H9 (cell line): ENCODE measurements around the gene GALNT12. TPM values are rescaled to one million over a fixed set of nuclear protein-coding genes. Genes with fewer than 3 reads are reported as not detected.

Experiments used
- DNase-seq: peaks from one replicate; pipeline ENCODE4 v3.0.0-alpha.2; 2017
- H2AFZ ChIP-seq: one replicate; pipeline ENCODE4 v1.6.1; 2013; ENCODE audit warnings: mild to moderate bottlenecking, low read length, control low read depth, moderate library complexity
- H2AK5ac ChIP-seq: 2 replicates; pipeline ENCODE4 v1.6.1; 2013; ENCODE audit warnings: low read length, control low read depth, mixed read lengths; ENCODE audit not compliant: insufficient read length
- H2BK120ac ChIP-seq: one replicate; pipeline ENCODE4 v1.6.1; 2013; ENCODE audit warnings: low read depth, mild to moderate bottlenecking, low read length, control low read depth, inconsistent platforms; ENCODE audit not compliant: poor library complexity, severe bottlenecking
- H2BK12ac ChIP-seq: 2 replicates; pipeline ENCODE4 v1.6.1; 2013; ENCODE audit warnings: low read length, control low read depth, mixed read lengths, low read depth; ENCODE audit not compliant: insufficient read length
- H2BK15ac ChIP-seq: 2 replicates; pipeline ENCODE4 v1.6.1; 2013; ENCODE audit warnings: low read depth, low read length, control low read depth
- H2BK20ac ChIP-seq: one replicate; pipeline ENCODE4 v1.6.1; 2013; ENCODE audit warnings: low read depth, mild to moderate bottlenecking, low read length, control low read depth, inconsistent platforms; ENCODE audit not compliant: poor library complexity, severe bottlenecking
- H2BK5ac ChIP-seq: 2 replicates; pipeline ENCODE4 v1.6.1; 2013; ENCODE audit warnings: low read length, control low read depth, mixed read lengths; ENCODE audit not compliant: insufficient read length
- H3K14ac ChIP-seq: 2 replicates; pipeline ENCODE4 v1.6.1; 2013; ENCODE audit warnings: low read length, control low read depth; ENCODE audit not compliant: insufficient read depth
- H3K18ac ChIP-seq: 2 replicates; pipeline ENCODE4 v1.6.1; 2013; ENCODE audit warnings: low read depth, mild to moderate bottlenecking, mixed read lengths, low read length, control low read depth; ENCODE audit not compliant: insufficient read length
- H3K23ac ChIP-seq: 2 replicates; pipeline ENCODE4 v1.6.1; 2013; ENCODE audit warnings: low read length, control low read depth, mixed read lengths, low read depth; ENCODE audit not compliant: insufficient read length
- H3K23me2 ChIP-seq: 2 replicates; pipeline ENCODE4 v1.6.1; 2013; ENCODE audit warnings: low read depth, mild to moderate bottlenecking, mixed read lengths, low read length, control low read depth; ENCODE audit not compliant: insufficient read length, poor library complexity, severe bottlenecking
- H3K27ac ChIP-seq: 2 replicates; pipeline ENCODE4 v1.5.1; 2013; ENCODE audit warnings: low read length, control low read depth, mixed read lengths, low read depth; ENCODE audit not compliant: insufficient read length
- H3K27me3 ChIP-seq: 2 replicates; pipeline ENCODE4 v1.6.1; 2013; ENCODE audit warnings: low read length, control low read depth, inconsistent platforms; ENCODE audit not compliant: insufficient read depth
- H3K4ac ChIP-seq: 2 replicates; pipeline ENCODE4 v1.6.1; 2013; ENCODE audit warnings: low read depth, mild to moderate bottlenecking, control low read depth, inconsistent platforms, low read length, moderate library complexity
- H3K4me1 ChIP-seq: 2 replicates; pipeline ENCODE4 v1.6.1; 2013; ENCODE audit warnings: low read length, control low read depth, inconsistent platforms; ENCODE audit not compliant: insufficient read depth
- H3K4me2 ChIP-seq: 2 replicates; pipeline ENCODE4 v1.6.1; 2013; ENCODE audit warnings: low read length, control low read depth, mixed read lengths; ENCODE audit not compliant: insufficient read length, insufficient read depth
- H3K56ac ChIP-seq: 2 replicates; pipeline ENCODE4 v1.6.1; 2013; ENCODE audit warnings: low read depth, mild to moderate bottlenecking, mixed read lengths, low read length, control low read depth; ENCODE audit not compliant: insufficient read length
- H3K79me1 ChIP-seq: 2 replicates; pipeline ENCODE4 v1.6.1; 2013; ENCODE audit warnings: low read depth, mild to moderate bottlenecking, moderate library complexity, low read length, control low read depth, inconsistent platforms; ENCODE audit not compliant: insufficient read depth, poor library complexity, severe bottlenecking
- H3K79me2 ChIP-seq: 2 replicates; pipeline ENCODE4 v1.6.1; 2013; ENCODE audit warnings: low read length, control low read depth, inconsistent platforms; ENCODE audit not compliant: insufficient read depth
- H3K9ac ChIP-seq: 2 replicates; pipeline ENCODE4 v1.6.1; 2013; ENCODE audit warnings: low read length, control low read depth, mixed read lengths; ENCODE audit not compliant: insufficient read length; ENCODE audit errors: extremely low read depth
- H3K9me3 ChIP-seq: one replicate; pipeline ENCODE4 v1.6.1; 2013; ENCODE audit warnings: low read depth, low read length, inconsistent platforms; ENCODE audit not compliant: control insufficient read depth
- H3T11ph ChIP-seq: one replicate; pipeline ENCODE4 v1.6.1; 2013; ENCODE audit warnings: mild to moderate bottlenecking, low read length, control low read depth, inconsistent platforms
- H4K20me1 ChIP-seq: one replicate; pipeline ENCODE4 v1.6.1; 2013; ENCODE audit not compliant: control insufficient read depth, insufficient read length, insufficient read depth
- H4K5ac ChIP-seq: 2 replicates; pipeline ENCODE4 v1.6.1; 2013; ENCODE audit warnings: low read depth, mild to moderate bottlenecking, mixed read lengths, low read length, control low read depth; ENCODE audit not compliant: insufficient read length
- H4K8ac ChIP-seq: replicated peaks from 2 replicates; pipeline ENCODE4 v1.6.1; 2013; ENCODE audit warnings: low read length, control low read depth, mixed read lengths, low read depth; ENCODE audit not compliant: insufficient read length
- H4K91ac ChIP-seq: 2 replicates; pipeline ENCODE4 v1.6.1; 2013; ENCODE audit warnings: low read depth, mild to moderate bottlenecking, moderate library complexity, mixed read lengths, low read length, control low read depth; ENCODE audit not compliant: insufficient read length
- H3K27ac Mint-ChIP-seq, 3 experiments: 2 replicates in 2 of 3; 3 replicates in 1 of 3; pipeline ENCODE4 v1.8.0; 2020 to 2021; ENCODE audit warnings: mixed read lengths in 3 of 3, mild to moderate bottlenecking in 1 of 3, moderate library complexity in 1 of 3
- H3K27me3 Mint-ChIP-seq: 2 replicates; pipeline ENCODE4 v1.8.0; 2021; ENCODE audit warnings: low read depth, mild to moderate bottlenecking, moderate library complexity, mixed read lengths
- H3K36me3 Mint-ChIP-seq, 3 experiments: 2 replicates in 2 of 3; 3 replicates in 1 of 3; pipeline ENCODE4 v1.8.0; 2020 to 2021; ENCODE audit warnings: low read depth in 3 of 3, mixed read lengths in 3 of 3; ENCODE audit not compliant: insufficient read depth in 1 of 3
- H3K4me1 Mint-ChIP-seq, 2 experiments: 2 replicates each; pipeline ENCODE4 v1.8.0; 2020; ENCODE audit warnings: mixed read lengths in 2 of 2
- H3K4me3 Mint-ChIP-seq, 2 experiments: 2 replicates in 1 of 2; 3 replicates in 1 of 2; pipeline ENCODE4 v1.8.0; 2020 to 2021; ENCODE audit warnings: mild to moderate bottlenecking in 2 of 2, mixed read lengths in 2 of 2, moderate library complexity in 1 of 2
- H3K9me3 Mint-ChIP-seq, 2 experiments: 2 replicates in 1 of 2; 3 replicates in 1 of 2; pipeline ENCODE4 v1.8.0; 2020; ENCODE audit warnings: mild to moderate bottlenecking in 2 of 2, mixed read lengths in 2 of 2, moderate library complexity in 1 of 2
- WGBS: extraction: QIAGEN DNeasy Blood & Tissue Kit; methylation state at CpG from one replicate; pipeline ENCODE4 v1.1.7; 2013; ENCODE audit warnings: missing lambda C conversion rate, low lambda C conversion rate, mixed read lengths; ENCODE audit not compliant: insufficient read length; ENCODE audit errors: extremely low coverage; 5-methylcytosine and 5-hydroxymethylcytosine counted together
- total RNA-seq: library from RNA; stranded (reverse); gene quantifications from 2 replicates; pipeline ENCODE4 v1.2.1, GENCODE V29; 2021
- TF ChIP-seq, protein P1 (sequence below): fragments of 200-600 bp; sonication (generic); conservative IDR thresholded peaks from 3 replicates; pipeline ENCODE4 v1.8.0; 2021; ENCODE audit warnings: antibody characterized with exemption, mild to moderate bottlenecking

Gene GALNT12
- total RNA-seq, 1 experiment from 2014 or later, result 18.0 TPM

DNA sequence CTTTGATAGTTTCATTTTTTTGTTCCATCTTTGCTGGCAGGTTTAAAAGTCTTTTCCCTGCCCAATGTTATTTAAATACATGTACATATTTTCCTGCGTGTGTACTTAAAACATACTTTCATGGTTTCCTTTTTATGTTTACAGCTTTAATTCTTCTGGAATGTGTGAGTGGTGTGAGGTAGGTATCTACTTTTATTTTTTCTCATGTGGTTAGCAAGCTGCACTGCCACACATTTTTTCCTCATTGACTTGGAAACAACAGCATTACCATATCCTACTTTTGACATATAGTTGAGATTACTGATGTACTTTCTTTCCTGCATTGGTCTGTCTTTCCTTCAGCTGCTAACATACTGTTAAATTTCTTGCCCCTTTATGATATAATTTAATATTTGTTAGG lies 84.8 kb downstream of the GALNT12 start:
- H3K14ac ChIP-seq, result no peak overlapping the region
- H2AK5ac ChIP-seq, result no peak overlapping the region
- no peak overlapping the region for H3T11ph ChIP-seq
- H3K27me3 ChIP-seq, result no peaks in the 10 kb centered on the region
- Mint-ChIP-seq H3K9me3 (peaks cover 5 to 11% of the 10 kb centered on the region in 2 experiments; a peak in 4 of 5 replicates), H3K36me3 (no peaks in the 10 kb centered on the region), H3K4me3 (no peak overlapping the region), H3K27me3 (no peaks in the 10 kb centered on the region; the same call in none of the 2 replicates), H3K4me1 (no peaks in the 10 kb centered on the region), H3K27ac (no peak overlapping the region)
- H2AFZ ChIP-seq, result no peak overlapping the region
- H4K5ac ChIP-seq, result no peak overlapping the region
- no peak overlapping the region for H3K23ac ChIP-seq
- no peaks in the 10 kb centered on the region for H3K9me3 ChIP-seq
- H3K4me1 ChIP-seq, result no peaks in the 10 kb centered on the region
- WGBS, result no CpG with 5 or more reads among the region's 1 CpG
- H2BK5ac ChIP-seq, result no peak overlapping the region
- DNase-seq, result no peak
- H3K4me2 ChIP-seq, result no peak overlapping the region
- H3K4ac ChIP-seq, result no peak overlapping the region
- H2BK12ac ChIP-seq, result no peak overlapping the region
- H2BK120ac ChIP-seq, result no peak overlapping the region
- no peaks in the 10 kb centered on the region for H3K79me1 ChIP-seq
- H4K91ac ChIP-seq, result no peak overlapping the region
- no peaks in the 10 kb centered on the region for H3K23me2 ChIP-seq
- H3K9ac ChIP-seq, result no peak overlapping the region
- no peak overlapping the region for H4K8ac ChIP-seq
- no peak overlapping the region for H3K18ac ChIP-seq
- H2BK15ac ChIP-seq, result no peak overlapping the region
- H3K79me2 ChIP-seq, result no peaks in the 10 kb centered on the region
- TF ChIP-seq, protein P1, sequence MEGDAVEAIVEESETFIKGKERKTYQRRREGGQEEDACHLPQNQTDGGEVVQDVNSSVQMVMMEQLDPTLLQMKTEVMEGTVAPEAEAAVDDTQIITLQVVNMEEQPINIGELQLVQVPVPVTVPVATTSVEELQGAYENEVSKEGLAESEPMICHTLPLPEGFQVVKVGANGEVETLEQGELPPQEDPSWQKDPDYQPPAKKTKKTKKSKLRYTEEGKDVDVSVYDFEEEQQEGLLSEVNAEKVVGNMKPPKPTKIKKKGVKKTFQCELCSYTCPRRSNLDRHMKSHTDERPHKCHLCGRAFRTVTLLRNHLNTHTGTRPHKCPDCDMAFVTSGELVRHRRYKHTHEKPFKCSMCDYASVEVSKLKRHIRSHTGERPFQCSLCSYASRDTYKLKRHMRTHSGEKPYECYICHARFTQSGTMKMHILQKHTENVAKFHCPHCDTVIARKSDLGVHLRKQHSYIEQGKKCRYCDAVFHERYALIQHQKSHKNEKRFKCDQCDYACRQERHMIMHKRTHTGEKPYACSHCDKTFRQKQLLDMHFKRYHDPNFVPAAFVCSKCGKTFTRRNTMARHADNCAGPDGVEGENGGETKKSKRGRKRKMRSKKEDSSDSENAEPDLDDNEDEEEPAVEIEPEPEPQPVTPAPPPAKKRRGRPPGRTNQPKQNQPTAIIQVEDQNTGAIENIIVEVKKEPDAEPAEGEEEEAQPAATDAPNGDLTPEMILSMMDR, result no peak
- no peak overlapping the region for H3K56ac ChIP-seq
- no peak overlapping the region for H3K27ac ChIP-seq
- H2BK20ac ChIP-seq, result no peak overlapping the region
- H4K20me1 ChIP-seq, result no peaks in the 10 kb centered on the region
